GM18867 (cell line): Measurements from ENCODE around the gene SMC1B.

Experiments
- ATAC-seq: cut with Tn5 transposase; IDR thresholded peaks from one replicate; pipeline ENCODE4 v1.9.1; 2021; ENCODE audit warnings: mild to moderate bottlenecking, moderate library complexity; ENCODE audit not compliant: unreplicated experiment

The SMC1B gene

GRCh38 chr22:45322873-45323525 lies 90.4 kb downstream of the SMC1B start:
- ATAC-seq = no peak

- no peak for ATAC-seq
These were observed 91.6 kb downstream of the SMC1B start for GRCh38 chr22:45321827-45322226.

DNA sequence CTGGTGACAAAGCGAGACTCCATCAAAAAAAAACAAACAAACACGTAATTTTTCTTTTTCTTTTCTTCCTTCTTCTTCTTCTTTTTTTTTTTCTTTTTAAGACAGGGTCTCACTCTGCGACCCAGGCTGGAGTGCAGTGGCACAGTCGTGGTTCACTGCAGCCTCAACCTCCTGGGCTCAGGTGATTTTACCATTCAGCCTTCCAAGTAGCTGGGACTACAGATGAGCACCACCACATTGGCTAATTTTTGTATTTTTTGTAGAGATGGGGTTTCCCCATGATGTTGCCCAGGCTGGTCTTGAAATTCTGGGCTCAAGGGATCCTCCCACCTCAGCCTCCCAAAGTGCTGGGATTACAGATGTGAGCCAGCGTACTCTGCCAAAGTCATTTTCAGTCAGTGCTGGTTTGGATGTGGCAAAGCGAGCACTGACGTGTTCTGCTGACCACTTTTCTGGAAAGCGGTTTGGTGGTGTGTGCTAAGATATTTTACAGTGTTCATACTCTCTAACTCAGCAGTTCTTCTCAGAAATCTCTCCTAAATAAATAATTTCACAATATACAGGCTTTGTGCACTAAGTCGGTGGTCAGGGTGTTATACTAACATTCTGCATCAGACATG lies 92.9 kb downstream of the SMC1B start:
- ATAC-seq = no peak

DNA sequence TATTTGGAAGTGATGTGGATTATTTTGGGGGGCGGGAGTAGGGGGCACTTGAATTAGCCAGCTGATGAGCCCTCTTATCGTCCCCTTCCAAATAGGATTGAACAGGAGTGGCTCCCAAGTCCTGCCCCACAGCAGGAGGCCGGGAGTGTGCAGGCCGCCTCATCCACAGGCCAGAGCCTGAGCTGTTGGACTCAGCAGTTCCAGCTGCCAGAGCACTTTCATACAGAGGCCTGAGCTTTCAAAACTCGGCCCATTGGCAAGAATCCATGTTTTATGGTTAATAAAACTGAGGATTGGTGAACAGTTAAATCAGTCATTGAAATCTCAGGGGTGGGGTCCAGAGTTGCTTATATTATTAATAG lies 94.1 kb downstream of the SMC1B start:
- ATAC-seq = peak; percentile 4

- peak; percentile 49 for ATAC-seq
These were observed 94.7 kb downstream of the SMC1B start for GRCh38 chr22:45318558-45319323.

GRCh38 chr22:45318168-45318557 lies 95.2 kb downstream of the SMC1B start:
- ATAC-seq = peak; percentile 50

GRCh38 chr22:45317551-45318167 lies 95.7 kb downstream of the SMC1B start:
- ATAC-seq = no peak

DNA sequence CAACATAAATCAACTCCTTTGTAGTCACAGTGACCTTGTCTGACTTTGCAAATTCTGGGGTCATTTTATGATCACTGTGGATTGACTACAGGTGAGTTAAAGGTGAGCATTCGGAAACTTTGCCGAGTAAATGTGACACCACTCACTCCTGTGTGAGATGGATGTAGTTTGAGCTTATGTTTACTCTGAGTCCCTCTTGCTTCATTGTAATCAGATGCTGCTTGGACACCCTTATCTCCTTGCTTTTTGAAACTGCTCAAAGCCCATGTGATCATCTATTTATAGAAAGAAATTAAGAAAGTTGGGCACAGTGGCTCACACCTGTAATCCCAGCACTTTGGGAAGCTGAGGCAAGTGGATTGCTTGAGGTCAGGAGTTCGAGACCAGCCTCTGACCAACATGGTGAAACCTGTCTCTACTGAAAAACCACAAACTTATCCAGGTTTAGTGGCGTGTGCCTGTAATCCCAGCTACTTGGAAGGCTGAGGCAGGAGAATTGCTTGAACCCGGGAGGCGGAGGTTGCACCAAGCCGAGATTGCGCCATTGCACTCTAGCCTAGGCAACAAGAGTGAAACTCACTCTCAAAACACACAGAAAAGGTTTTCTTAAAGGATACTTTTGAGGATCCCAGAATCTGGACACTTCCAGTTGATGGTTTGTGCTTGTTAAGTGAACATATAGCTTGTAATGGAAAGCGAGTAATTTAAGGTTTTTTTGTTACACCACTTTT lies 96.4 kb downstream of the SMC1B start:
- no peak for ATAC-seq

- ATAC-seq = no peak
These were observed 98.6 kb downstream of the SMC1B start for GRCh38 chr22:45314786-45315185.

GRCh38 chr22:45314054-45314721 lies 99.2 kb downstream of the SMC1B start:
- no peak for ATAC-seq

DNA sequence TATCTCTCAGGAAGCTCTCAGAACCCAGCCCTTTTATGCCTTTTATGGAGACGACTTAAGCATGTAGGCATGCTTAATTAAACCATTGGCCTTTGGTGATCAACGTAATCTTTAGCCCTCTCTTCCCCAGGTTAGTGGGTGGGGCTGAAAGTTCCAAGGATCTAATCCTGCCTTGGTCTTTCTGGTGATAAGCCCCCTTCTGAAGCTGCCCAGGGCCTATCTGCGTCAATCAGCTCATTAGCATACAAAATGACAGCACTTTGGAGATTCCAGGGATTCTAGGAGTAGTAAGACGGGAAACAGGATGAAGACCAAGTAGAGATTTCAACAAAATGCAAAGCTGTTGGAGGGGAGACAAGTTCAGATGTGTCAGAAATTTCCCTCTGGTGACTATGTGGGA lies 100.5 kb downstream of the SMC1B start:
- ATAC-seq = no peak

- ATAC-seq = no peak
These were observed 101.0 kb downstream of the SMC1B start for GRCh38 chr22:45312415-45312814.

DNA sequence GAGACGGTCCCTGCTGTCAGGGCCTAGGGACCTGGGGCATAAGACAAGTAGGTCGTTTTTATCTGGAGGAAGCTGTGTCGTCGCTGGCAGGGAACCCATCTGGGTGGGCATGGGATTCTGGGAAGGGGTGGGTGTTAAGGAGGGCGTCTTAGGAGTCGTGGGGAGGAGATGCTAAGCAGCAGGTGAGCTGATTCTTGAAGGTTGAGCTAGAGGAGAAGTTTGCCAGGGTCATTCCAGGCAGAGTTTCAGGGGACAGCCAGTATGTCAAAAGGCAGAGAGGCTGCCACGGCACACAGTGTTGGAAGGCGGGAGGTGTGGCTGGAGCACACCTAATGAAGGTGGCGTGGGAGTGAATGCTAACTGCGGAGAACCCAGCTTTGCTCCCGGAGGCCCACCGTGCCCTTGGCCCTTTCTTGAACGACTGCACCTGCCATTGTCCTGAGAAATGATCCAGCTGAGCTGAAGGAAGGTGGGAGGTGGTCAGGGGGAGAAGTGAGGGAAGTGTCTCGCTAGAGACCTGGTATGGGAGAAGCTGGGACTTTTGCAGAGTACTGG lies 102.3 kb downstream of the SMC1B start:
- ATAC-seq = no peak

DNA sequence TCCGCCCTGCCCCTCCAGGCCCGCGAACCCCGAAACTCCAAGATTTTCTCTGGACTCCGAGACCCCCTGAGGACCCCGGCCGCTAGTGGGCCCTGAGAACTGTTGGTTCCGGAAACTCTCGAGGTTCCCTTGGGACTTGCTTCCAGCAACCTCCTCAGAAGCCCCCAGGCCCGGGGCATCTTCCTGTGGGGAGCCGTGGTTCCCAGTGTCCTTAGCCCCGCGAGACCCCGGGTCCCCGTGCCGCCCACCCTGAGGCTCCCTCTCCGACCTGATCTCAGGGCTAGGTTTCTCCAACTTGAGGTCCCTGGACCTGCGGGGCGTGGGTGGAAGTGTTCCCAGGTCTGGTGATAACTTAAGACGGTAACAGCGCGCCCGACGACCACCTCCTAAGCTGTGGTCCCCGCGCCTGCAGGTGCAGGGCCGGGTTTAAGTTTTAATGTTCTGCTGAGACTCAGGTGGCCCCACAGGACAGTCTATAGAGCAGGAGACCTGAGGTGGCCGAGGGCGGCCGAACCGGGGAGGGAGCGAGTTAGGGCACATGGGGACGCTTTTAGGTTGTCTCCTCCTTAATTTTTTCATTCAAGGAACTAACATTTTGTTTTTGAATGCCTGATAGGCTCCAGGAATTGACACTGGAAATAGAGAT lies 102.9 kb downstream of the SMC1B start:
- ATAC-seq = no peak

DNA sequence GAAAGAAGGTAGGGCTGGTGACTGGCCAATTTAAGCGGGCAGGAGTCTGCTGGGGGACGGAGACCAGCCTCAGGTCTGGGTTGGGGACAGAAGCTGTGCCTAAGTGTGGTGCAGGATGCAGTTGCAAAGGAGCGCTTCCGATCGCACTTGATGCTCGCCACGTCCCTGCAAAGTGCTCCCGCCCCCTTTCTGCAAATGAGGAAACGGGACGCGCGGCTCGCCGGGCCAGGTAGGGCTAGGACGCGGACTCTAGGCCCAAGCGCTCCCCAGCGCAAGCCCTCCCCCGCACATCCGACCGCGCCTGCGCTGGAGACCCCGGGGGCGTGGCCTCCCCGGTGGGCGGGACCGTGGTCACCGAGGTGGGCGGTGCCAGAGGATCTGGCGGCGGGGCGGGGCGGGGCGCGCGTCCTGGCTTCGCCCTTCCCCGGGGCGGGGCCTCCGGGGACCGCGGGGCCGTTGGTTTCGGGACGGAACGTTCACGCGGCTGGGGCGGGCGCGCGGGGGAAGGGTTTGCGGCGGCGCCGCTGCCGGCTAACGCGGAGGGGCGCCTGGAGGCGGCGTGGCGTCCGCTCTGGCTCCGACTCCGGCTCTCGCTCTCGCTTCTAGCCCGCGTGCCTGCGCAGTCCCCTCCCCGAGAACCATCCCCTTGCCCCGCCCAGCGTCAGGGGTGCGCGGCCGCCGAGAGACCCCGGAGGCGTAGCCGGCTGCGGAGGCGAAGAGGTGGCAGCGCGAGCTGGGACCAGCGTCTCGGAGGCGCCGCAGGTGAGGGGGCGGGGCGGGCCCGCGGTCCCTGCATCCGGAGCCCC lies 103.8 kb downstream of the SMC1B start, which contains the start of gene FAM118A:
FAM118A (plus strand) TSS at position 513 of the 806 bp plus-strand sequence. CDS start 12,446 bp downstream, outside the sequence.
- ATAC-seq = peak; percentile 82

- ATAC-seq = no peak
These were observed 104.4 kb downstream of the SMC1B start for GRCh38 chr22:45308957-45309421.

DNA sequence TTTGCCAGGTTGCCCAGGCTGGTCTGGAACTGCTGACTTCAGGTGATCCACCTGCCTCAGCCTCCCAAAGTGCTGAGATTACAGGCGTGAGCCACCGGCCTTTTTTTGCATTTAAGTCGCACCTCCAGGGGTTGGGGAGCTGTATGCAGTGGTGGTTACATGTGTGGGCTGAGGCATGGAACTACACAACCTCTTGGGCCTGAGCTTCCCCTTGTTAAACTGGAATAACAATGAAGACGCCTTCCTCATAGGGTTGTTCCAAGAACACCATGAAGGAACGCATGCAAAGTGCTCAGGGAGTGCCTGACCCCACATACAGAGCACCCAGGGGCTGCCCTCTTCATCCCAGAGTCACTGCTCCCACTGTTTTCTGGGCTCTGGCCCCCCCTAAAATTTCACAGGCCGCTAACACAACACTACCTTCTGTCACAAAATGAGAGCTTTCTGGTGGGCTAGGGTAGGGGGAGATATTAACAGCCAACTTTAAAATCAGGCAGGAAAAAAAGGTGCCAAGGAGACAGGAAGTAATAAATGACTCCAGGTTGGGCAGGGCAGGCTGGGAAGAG lies 104.9 kb downstream of the SMC1B start:
- no peak for ATAC-seq

DNA sequence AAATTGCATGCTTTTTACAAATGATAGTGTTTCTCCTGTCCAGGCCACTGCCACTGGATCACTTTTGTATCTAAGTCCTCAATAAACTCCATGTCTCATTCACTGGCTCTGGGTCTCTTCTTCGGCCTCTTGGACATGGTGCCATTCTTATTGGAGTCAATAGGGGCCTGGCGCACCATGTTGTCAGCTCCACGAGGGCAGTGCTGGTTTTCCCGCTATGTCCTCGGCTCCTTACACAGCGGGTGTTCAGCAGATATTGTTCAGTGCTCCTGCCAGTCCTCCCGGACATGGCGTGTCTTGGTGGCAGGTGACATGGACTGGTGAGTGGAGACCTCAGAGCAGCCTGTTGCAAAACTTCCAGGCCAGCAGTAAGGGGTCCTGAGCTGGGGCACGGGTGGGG lies 107.3 kb downstream of the SMC1B start:
- no peak for ATAC-seq
